Fibroblast of villous mesenchyme (primary cell): ENCODE data around the gene SHROOM3. TPM values are rescaled to one million over a fixed set of nuclear protein-coding genes. Genes with fewer than 3 reads are reported as not detected.

ENCODE experiments used
- DNase-seq: peaks from one replicate; pipeline ENCODE4 v3.0.0-alpha.2; 2010; ENCODE audit warnings: low read depth
- H3K4me3 ChIP-seq: 2 replicates; pipeline ENCODE4 v1.5.1; 2011; ENCODE audit warnings: low read depth, mild to moderate bottlenecking, low read length
- total RNA-seq: library from RNA; depleted of rRNA; stranded (reverse); fragments of >200 nt; gene quantifications from 2 replicates; pipeline ENCODE4 v1.2.3, GENCODE V29; 2012
- TF ChIP-seq, protein P1 (sequence below): IDR thresholded peaks from 2 replicates; pipeline ENCODE4 v1.5.1; 2012; ENCODE audit warnings: low read depth, mild to moderate bottlenecking, low read length; ENCODE audit not compliant: insufficient read depth

The SHROOM3 gene
- total RNA-seq, 1 donor = 27.6 TPM

- TF ChIP-seq, protein P1, sequence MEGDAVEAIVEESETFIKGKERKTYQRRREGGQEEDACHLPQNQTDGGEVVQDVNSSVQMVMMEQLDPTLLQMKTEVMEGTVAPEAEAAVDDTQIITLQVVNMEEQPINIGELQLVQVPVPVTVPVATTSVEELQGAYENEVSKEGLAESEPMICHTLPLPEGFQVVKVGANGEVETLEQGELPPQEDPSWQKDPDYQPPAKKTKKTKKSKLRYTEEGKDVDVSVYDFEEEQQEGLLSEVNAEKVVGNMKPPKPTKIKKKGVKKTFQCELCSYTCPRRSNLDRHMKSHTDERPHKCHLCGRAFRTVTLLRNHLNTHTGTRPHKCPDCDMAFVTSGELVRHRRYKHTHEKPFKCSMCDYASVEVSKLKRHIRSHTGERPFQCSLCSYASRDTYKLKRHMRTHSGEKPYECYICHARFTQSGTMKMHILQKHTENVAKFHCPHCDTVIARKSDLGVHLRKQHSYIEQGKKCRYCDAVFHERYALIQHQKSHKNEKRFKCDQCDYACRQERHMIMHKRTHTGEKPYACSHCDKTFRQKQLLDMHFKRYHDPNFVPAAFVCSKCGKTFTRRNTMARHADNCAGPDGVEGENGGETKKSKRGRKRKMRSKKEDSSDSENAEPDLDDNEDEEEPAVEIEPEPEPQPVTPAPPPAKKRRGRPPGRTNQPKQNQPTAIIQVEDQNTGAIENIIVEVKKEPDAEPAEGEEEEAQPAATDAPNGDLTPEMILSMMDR = no peak
- no peak for DNase-seq
- H3K4me3 ChIP-seq = no peak overlapping the region
Measured at GRCh38 chr4:76457885-76458284, 22.9 kb downstream of the SHROOM3 start.

DNA sequence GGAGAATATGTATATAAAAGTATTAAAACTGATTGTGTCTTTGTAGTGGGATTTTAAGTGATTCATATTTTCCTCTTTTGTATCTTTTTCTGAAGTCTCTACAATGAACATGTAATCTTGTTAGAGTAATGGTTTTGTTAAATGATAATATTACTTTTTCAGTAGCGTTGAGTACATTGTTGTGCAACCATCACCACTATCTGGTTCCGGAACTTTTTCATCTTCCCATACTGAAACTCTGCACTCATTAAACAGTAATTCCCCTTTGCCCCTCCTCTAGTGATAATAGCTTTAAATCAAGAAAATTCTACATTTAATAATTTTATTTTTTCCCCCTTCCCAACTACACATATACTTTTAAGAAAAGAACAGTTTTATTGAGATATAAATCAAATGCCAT lies 23.3 kb downstream of the SHROOM3 start:
- H3K4me3 ChIP-seq = no peak overlapping the region
- no peak for DNase-seq
- TF ChIP-seq, protein P1 = no peak

DNA sequence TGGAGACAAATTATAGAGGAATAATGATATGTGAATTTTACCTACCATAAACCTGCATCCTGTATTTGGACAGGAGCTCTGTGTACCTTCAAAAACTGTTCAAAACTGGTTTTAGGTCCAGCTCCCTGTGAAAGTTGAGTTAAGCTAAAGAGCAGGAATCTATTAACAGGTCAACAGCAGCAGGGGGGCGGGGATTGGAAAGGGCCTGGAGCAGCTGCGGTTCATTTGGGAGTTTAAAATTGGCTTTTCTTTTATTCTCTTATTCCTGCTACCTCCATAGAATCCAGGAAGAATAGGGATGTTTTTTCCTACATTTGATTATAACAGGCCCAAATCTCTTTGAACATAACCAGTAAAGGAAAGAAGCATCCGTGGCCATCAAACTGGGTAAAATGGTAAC lies 23.8 kb downstream of the SHROOM3 start:
- no peak for DNase-seq
- H3K4me3 ChIP-seq = no peak overlapping the region

DNA sequence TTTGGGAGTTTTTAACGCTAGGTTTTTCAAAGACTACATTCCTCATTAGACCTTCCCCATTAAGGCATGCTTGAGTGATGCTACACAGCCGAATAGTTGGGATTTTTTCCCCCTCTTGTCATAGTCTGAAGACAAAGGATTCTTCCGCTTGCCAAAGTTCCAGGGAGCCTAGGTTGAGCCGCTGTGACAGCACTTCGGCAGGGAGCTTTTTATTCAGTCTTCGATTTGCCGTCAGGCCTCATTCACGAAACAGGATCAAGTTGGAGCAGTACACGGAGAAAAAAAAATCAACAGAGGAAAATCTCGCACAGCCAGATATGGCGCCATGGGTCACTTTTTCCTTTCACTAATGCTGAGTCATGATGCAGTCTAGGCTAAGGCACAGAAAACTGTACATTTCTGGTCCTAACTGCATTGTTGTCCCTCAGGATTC lies 24.3 kb downstream of the SHROOM3 start:
- DNase-seq = peak; percentile 7
- TF ChIP-seq, protein P1 = no peak
- no peak overlapping the region for H3K4me3 ChIP-seq

More for the DNA sequence above, 23.8 kb downstream of the SHROOM3 start:
- TF ChIP-seq, protein P1 = no peak

DNA sequence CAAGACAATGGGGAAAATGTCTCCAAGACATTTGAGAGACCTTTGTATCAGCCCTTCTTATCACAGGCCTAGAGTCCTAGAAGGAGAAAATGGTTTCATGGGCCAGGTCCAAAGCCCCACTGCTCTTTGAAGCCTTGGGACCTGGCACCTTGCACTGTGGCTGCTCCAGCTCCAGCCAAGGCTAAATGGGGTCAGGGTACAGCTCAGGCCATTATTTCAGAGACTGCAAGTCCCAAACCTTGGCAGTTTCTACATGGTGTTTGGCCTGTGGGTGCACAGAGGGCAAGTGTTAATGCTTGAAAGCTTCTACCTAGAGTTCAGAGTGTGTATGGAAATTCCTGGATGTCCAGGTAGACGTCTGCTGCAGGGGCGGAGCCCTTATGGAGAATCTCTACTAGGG lies 28.5 kb downstream of the SHROOM3 start:
- TF ChIP-seq, protein P1 = no peak
- DNase-seq = no peak
- H3K4me3 ChIP-seq = no peak overlapping the region

DNA sequence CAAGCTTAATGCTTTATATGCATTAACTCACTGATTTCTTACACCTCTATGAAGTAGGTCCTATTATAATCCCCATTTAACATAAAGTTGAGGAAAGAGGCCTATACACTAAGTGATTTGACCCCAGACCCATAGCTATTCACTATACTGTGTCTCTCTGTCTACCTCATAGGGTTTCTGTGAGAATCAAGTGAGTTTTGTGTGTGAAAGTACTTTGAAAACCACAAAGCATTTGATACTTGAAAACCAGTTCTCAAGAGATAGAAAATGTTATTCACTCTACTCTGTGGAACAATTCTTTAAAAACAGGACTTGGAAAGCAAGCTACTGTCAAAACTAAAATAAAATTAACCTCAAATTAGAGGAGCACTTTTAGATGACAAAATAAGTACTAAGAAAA lies 35.0 kb downstream of the SHROOM3 start:
- no peak for DNase-seq
- H3K4me3 ChIP-seq = no peak overlapping the region
- TF ChIP-seq, protein P1 = no peak

- H3K4me3 ChIP-seq = no peak overlapping the region
- DNase-seq = no peak
- TF ChIP-seq, protein P1 = no peak
Measured at GRCh38 chr4:76470532-76470931, 35.5 kb downstream of the SHROOM3 start.
